ENCODE data around the gene MEGF11.
A peak's percentile ranks its signal among the peaks of the same experiment; 100 is the strongest.

The MEGF11 gene

GRCh38 chr15:66096688-66097058 lies 156.9 kb downstream of the MEGF11 start:
- DNase-seq = no peak
- no peak for TF ChIP-seq CTCF (IDR thresholded peaks at IDR 0.05)
- peaks cover 12% of the 10 kb centered on the region for H3K27me3 Mint-ChIP-seq (ENCODE audit: low read depth, poor library complexity)
- no peaks in the 10 kb centered on the region for H3K9me3 Mint-ChIP-seq
- H3K4me1 Mint-ChIP-seq = peaks cover 76% of the 10 kb centered on the region
- no peak overlapping the region for H3K27ac Mint-ChIP-seq
- no peaks in the 10 kb centered on the region for H3K36me3 Mint-ChIP-seq (ENCODE audit: low read depth)
- no peak overlapping the region for H3K4me3 Mint-ChIP-seq

- H3K27ac Mint-ChIP-seq = no peak overlapping the region
- peak overlapping the region; percentile 50 for H3K4me3 Mint-ChIP-seq
- H3K4me1 Mint-ChIP-seq = peaks cover 76% of the 10 kb centered on the region
- no peaks in the 10 kb centered on the region for H3K9me3 Mint-ChIP-seq
- DNase-seq = peak; percentile 29
- H3K27me3 Mint-ChIP-seq (ENCODE audit: low read depth, poor library complexity) = peaks cover 12% of the 10 kb centered on the region
- no peak for TF ChIP-seq CTCF (IDR thresholded peaks at IDR 0.05)
- H3K36me3 Mint-ChIP-seq (ENCODE audit: low read depth) = no peaks in the 10 kb centered on the region
These were observed 157.5 kb downstream of the MEGF11 start for GRCh38 chr15:66095871-66096687.

GRCh38 chr15:66094331-66094730 lies 159.2 kb downstream of the MEGF11 start:
- H3K27ac Mint-ChIP-seq = no peak overlapping the region
- peaks cover 15% of the 10 kb centered on the region for H3K27me3 Mint-ChIP-seq (ENCODE audit: low read depth, poor library complexity)
- peaks cover 75% of the 10 kb centered on the region for H3K4me1 Mint-ChIP-seq
- H3K36me3 Mint-ChIP-seq (ENCODE audit: low read depth) = no peaks in the 10 kb centered on the region
- H3K4me3 Mint-ChIP-seq = no peak overlapping the region
- no peak for DNase-seq
- no peaks in the 10 kb centered on the region for H3K9me3 Mint-ChIP-seq
- no peak for TF ChIP-seq CTCF (IDR thresholded peaks at IDR 0.05)

- peaks cover 61% of the 10 kb centered on the region for H3K4me1 Mint-ChIP-seq
- H3K4me3 Mint-ChIP-seq = no peak overlapping the region
- peaks cover 4% of the 10 kb centered on the region for H3K9me3 Mint-ChIP-seq
- no peaks in the 10 kb centered on the region for H3K36me3 Mint-ChIP-seq (ENCODE audit: low read depth)
- no peak overlapping the region for H3K27ac Mint-ChIP-seq
- peaks cover 11% of the 10 kb centered on the region for H3K27me3 Mint-ChIP-seq (ENCODE audit: low read depth, poor library complexity)
- no peak for DNase-seq
- TF ChIP-seq CTCF (IDR thresholded peaks at IDR 0.05) = no peak
These were observed 161.2 kb downstream of the MEGF11 start for GRCh38 chr15:66092053-66093016.

GRCh38 chr15:66089509-66089908 lies 164.0 kb downstream of the MEGF11 start:
- Mint-ChIP-seq H3K9me3 (peaks cover 31% of the 10 kb centered on the region), H3K4me3 (no peak overlapping the region), H3K36me3 (ENCODE audit: low read depth) (peaks cover 5% of the 10 kb centered on the region), H3K27me3 (ENCODE audit: low read depth, poor library complexity) (peaks cover 11% of the 10 kb centered on the region), H3K4me1 (peaks cover 40% of the 10 kb centered on the region), H3K27ac (no peak overlapping the region)
- no peak for TF ChIP-seq CTCF (IDR thresholded peaks at IDR 0.05)
- DNase-seq = no peak

Measured in nephron progenitor cell (in vitro differentiated cells).